ENCODE data around the gene ECEL1.

ECEL1 gene

GRCh38 chr2:232522623-232523401, 35.2 kb upstream of the ECEL1 start:
- DNase-seq (ENCODE audit: low read depth, low spot score): no peak

GRCh38 chr2:232521959-232522622, 34.5 kb upstream of the ECEL1 start:
- DNase-seq (ENCODE audit: low read depth, low spot score): no peak

GRCh38 chr2:232521098-232521497, 33.5 kb upstream of the ECEL1 start:
- DNase-seq (ENCODE audit: low read depth, low spot score): no peak

GRCh38 chr2:232520489-232520888, 32.9 kb upstream of the ECEL1 start:
- DNase-seq (ENCODE audit: low read depth, low spot score): no peak

GRCh38 chr2:232519581-232520438, 32.2 kb upstream of the ECEL1 start, which contains the start of gene PRSS56:
PRSS56 (plus strand) TSS chr2:232520388; CDS start chr2:232520599, 211 bp downstream.
- no peak for DNase-seq (ENCODE audit: low read depth, low spot score)

- DNase-seq (ENCODE audit: low read depth, low spot score): no peak
These were observed 31.2 kb upstream of the ECEL1 start for GRCh38 chr2:232518844-232519243.

GRCh38 chr2:232516551-232516950, 28.9 kb upstream of the ECEL1 start:
- DNase-seq (ENCODE audit: low read depth, low spot score): no peak

GRCh38 chr2:232515639-232516038, 28.0 kb upstream of the ECEL1 start:
- no peak for DNase-seq (ENCODE audit: low read depth, low spot score)

GRCh38 chr2:232513353-232513752, 25.7 kb upstream of the ECEL1 start:
- no peak for DNase-seq (ENCODE audit: low read depth, low spot score)

- no peak for DNase-seq (ENCODE audit: low read depth, low spot score)
These were observed 25.0 kb upstream of the ECEL1 start for GRCh38 chr2:232512602-232513001.

- DNase-seq (ENCODE audit: low read depth, low spot score): no peak
These were observed 23.8 kb upstream of the ECEL1 start for GRCh38 chr2:232511336-232511890.

- DNase-seq (ENCODE audit: low read depth, low spot score): no peak
These were observed 20.6 kb upstream of the ECEL1 start for GRCh38 chr2:232508251-232508650.

GRCh38 chr2:232506709-232507108, 19.1 kb upstream of the ECEL1 start:
- no peak for DNase-seq (ENCODE audit: low read depth, low spot score)

GRCh38 chr2:232505856-232506255, 18.2 kb upstream of the ECEL1 start:
- DNase-seq (ENCODE audit: low read depth, low spot score): no peak

- no peak for DNase-seq (ENCODE audit: low read depth, low spot score)
These were observed 16.8 kb upstream of the ECEL1 start for GRCh38 chr2:232504438-232504837.

- no peak for DNase-seq (ENCODE audit: low read depth, low spot score)
These were observed 16.2 kb upstream of the ECEL1 start for GRCh38 chr2:232503809-232504323.

- no peak for DNase-seq (ENCODE audit: low read depth, low spot score)
These were observed 15.5 kb upstream of the ECEL1 start for GRCh38 chr2:232502911-232503808.

GRCh38 chr2:232502511-232502910, 14.9 kb upstream of the ECEL1 start:
- DNase-seq (ENCODE audit: low read depth, low spot score): no peak

GRCh38 chr2:232501794-232502390, 14.3 kb upstream of the ECEL1 start:
- no peak for DNase-seq (ENCODE audit: low read depth, low spot score)

- DNase-seq (ENCODE audit: low read depth, low spot score): no peak
These were observed 13.7 kb upstream of the ECEL1 start for GRCh38 chr2:232501331-232501771.

Measured in iPS DF 19.7 (cell line).